ENCODE results near the gene MIXL1. TPM values are rescaled to one million over a fixed set of nuclear protein-coding genes. Genes with fewer than 3 reads are reported as not detected.

MIXL1 gene
- total and polyA plus RNA-seq, 2 donors = 0.05 TPM; not detected in 1

DNA sequence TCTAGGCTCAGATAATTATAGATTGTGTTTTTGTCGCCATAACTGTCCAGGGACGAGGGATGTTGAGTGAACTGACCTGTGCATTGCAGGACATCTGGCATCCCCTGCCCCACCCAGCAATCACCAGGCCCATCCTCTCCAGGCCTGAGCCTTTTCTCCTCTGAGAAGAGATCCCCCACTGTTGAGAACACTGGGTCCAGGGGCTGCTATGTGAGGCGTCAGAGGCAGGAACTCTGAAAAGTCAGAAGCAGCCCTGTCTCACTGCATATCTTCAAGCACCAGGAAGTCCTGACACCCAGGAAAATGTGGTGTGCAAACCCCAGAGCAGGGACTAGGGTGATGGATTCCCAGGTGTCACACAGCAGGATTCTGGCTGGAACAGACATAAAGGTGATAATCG, 19.8 kb upstream of the MIXL1 start:
- DNase-seq (ENCODE audit: extremely low spot score) = no peak
- no peak overlapping the region for H3K27ac ChIP-seq (ENCODE audit: low read depth)
- WGBS = 81% methylated on average over 4 of the region's 4 CpGs

GRCh38 chr1:226204198-226204597, 19.3 kb upstream of the MIXL1 start:
- Histone ChIP-seq H3K4me1 (ENCODE audit: insufficient read depth) (no peaks in the 10 kb centered on the region), H3K36me3 (ENCODE audit: insufficient read depth) (no peaks in the 10 kb centered on the region), H3K4me3 (ENCODE audit: low read depth, low read length) (no peak overlapping the region), H3K27ac (ENCODE audit: low read depth) (no peak overlapping the region)
- DNase-seq (ENCODE audit: extremely low spot score) = no peak

More for the DNA sequence above, 19.8 kb upstream of the MIXL1 start:
- no peaks in the 10 kb centered on the region for H3K4me1 ChIP-seq (ENCODE audit: insufficient read depth)
- H3K4me3 ChIP-seq (ENCODE audit: low read depth, low read length) = no peak overlapping the region
- H3K36me3 ChIP-seq (ENCODE audit: insufficient read depth) = no peaks in the 10 kb centered on the region

DNA sequence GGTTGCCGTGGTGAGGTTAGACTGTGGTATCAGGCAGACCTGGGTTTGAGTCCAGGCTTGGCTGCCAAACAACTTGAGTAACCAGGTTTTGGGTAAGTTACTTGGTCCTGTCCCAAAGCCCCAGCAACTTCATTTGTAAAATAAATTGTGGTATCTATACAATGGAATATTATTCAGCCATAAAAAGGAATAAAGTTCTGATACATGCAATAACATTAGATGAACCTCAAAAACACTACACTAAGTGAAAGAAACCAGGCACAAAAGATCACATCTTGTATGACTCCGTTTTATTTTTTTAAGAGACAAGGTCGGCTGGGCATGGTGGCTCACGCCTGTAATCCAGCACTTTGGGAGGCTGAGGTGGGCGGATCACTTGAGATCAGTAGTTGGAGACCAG, 16.4 kb upstream of the MIXL1 start:
- no peaks in the 10 kb centered on the region for H3K36me3 ChIP-seq (ENCODE audit: insufficient read depth)
- H3K27ac ChIP-seq (ENCODE audit: low read depth) = no peak overlapping the region
- DNase-seq (ENCODE audit: extremely low spot score) = no peak
- no peak overlapping the region for H3K4me3 ChIP-seq (ENCODE audit: low read depth, low read length)
- 84% methylated on average over 5 of the region's 5 CpGs for WGBS
- H3K4me1 ChIP-seq (ENCODE audit: insufficient read depth) = no peaks in the 10 kb centered on the region

DNA sequence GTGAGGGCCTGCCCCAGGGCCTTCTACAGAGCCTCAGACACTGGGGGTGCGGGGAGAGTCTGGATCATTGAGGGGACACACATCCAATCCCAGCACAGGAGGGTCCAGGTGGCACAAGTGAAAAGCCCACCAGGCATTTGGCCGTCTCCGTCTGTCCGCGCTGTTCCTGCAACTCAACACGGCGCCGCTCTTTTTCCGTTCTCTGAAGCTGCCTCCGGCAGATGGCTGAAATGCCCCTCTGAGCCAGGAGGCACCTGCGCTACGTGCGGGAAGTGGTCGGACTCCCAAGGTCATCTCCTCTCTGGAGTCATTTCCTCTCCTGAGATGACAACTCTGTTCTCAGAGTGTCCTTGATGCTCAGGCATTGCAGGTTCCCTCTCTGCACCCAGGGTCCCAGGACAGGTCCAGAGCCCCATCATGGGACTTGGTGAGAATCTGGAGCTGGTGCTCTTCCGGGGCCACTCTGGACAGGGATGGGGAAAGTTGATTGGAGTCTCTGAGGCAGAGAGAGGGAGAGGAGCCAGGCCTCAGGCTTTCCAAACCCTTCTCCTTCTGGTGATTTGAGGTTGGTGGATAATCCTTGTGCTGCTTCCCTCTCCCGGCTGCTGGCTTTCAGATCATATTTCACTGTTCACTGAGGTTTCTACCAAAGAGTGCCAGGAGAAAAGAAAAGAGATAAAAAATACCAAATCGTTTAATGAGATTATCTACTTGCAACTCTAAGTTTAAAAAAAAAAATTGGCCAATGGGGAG, 14.0 kb upstream of the MIXL1 start:
- Histone ChIP-seq H3K36me3 (ENCODE audit: insufficient read depth) (no peaks in the 10 kb centered on the region), H3K4me1 (ENCODE audit: insufficient read depth) (no peaks in the 10 kb centered on the region), H3K27ac (ENCODE audit: low read depth) (no peak overlapping the region), H3K4me3 (ENCODE audit: low read depth, low read length) (no peak overlapping the region)
- no peak for DNase-seq (ENCODE audit: extremely low spot score)
- WGBS = 79% methylated on average over 17 of the region's 17 CpGs

GRCh38 chr1:226210571-226211176, 12.8 kb upstream of the MIXL1 start:
- DNase-seq (ENCODE audit: extremely low spot score) = no peak
- 67% methylated on average over 7 of the region's 7 CpGs for WGBS
- Histone ChIP-seq H3K27ac (ENCODE audit: low read depth) (no peak overlapping the region), H3K4me1 (ENCODE audit: insufficient read depth) (no peaks in the 10 kb centered on the region), H3K4me3 (ENCODE audit: low read depth, low read length) (no peak overlapping the region), H3K36me3 (ENCODE audit: insufficient read depth) (no peaks in the 10 kb centered on the region)

DNA sequence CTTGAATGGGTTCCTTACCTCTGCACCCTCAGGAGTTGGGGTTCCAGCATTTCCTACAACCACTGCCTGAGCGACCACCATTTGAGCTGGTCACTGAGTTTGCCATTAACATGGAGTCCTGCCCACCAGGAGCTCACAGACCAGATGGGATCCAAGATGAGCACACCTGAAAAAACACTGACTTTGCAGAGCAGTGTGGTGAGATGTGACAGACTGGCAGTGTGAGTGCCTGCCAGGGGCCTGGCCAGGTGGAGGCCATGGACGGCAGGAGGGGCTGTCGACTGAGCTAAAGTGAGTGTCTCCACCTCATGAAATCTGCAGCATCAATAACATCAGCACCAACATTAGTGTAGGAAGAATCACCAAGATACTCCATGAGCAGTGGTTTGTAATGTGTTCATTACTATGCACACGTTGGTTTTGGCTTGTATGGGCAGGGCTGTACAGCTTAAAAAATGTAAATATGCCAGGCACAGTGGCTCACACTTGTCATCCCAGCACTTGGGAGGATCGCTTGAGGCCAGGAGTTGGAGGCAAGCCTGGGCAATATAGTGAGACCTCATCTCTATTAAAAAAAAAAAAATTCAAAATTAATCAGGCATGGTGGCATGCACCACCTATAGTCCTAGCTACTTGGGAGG, 12.2 kb upstream of the MIXL1 start:
- 67% methylated on average over 5 of the region's 5 CpGs for WGBS
- Histone ChIP-seq H3K36me3 (ENCODE audit: insufficient read depth) (no peaks in the 10 kb centered on the region), H3K4me1 (ENCODE audit: insufficient read depth) (no peaks in the 10 kb centered on the region), H3K4me3 (ENCODE audit: low read depth, low read length) (no peak overlapping the region), H3K27ac (ENCODE audit: low read depth) (no peak overlapping the region)
- DNase-seq (ENCODE audit: extremely low spot score) = no peak

DNA sequence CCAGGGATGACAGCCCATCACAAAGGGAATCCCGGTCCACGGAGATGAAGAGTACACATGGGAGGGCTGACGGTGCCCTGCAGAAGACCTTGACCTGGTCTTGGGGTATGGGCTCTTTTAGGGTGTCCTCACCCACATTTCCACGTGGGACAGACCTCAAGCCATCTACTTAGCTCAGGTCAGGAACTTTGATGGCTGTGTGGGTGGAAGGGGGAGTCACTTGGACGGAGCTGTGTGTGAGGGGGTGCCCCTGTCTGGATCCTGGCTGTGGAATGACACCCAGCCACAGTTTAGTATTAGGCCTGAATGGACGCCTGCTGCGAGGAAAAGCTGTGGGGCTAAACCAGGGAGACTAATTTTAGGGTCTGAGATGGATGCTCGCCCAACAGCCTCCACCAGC, 10.9 kb upstream of the MIXL1 start:
- Histone ChIP-seq H3K4me3 (ENCODE audit: low read depth, low read length) (no peak overlapping the region), H3K4me1 (ENCODE audit: insufficient read depth) (no peaks in the 10 kb centered on the region), H3K27ac (ENCODE audit: low read depth) (no peak overlapping the region), H3K36me3 (ENCODE audit: insufficient read depth) (no peaks in the 10 kb centered on the region)
- 92% methylated on average over 8 of the region's 8 CpGs for WGBS
- DNase-seq (ENCODE audit: extremely low spot score) = no peak

GRCh38 chr1:226215239-226215638, 8.2 kb upstream of the MIXL1 start:
- WGBS = 69% methylated on average over 5 of the region's 5 CpGs
- Histone ChIP-seq H3K27ac (ENCODE audit: low read depth) (no peak overlapping the region), H3K4me3 (ENCODE audit: low read depth, low read length) (no peak overlapping the region), H3K36me3 (ENCODE audit: insufficient read depth) (no peaks in the 10 kb centered on the region), H3K4me1 (ENCODE audit: insufficient read depth) (no peaks in the 10 kb centered on the region)
- no peak for DNase-seq (ENCODE audit: extremely low spot score)

GRCh38 chr1:226216056-226216455, 7.4 kb upstream of the MIXL1 start:
- Histone ChIP-seq H3K4me1 (ENCODE audit: insufficient read depth) (no peaks in the 10 kb centered on the region), H3K4me3 (ENCODE audit: low read depth, low read length) (no peak overlapping the region), H3K27ac (ENCODE audit: low read depth) (no peak overlapping the region), H3K36me3 (ENCODE audit: insufficient read depth) (no peaks in the 10 kb centered on the region)
- no peak for DNase-seq (ENCODE audit: extremely low spot score)
- WGBS = 46% methylated on average over 5 of the region's 5 CpGs

DNA sequence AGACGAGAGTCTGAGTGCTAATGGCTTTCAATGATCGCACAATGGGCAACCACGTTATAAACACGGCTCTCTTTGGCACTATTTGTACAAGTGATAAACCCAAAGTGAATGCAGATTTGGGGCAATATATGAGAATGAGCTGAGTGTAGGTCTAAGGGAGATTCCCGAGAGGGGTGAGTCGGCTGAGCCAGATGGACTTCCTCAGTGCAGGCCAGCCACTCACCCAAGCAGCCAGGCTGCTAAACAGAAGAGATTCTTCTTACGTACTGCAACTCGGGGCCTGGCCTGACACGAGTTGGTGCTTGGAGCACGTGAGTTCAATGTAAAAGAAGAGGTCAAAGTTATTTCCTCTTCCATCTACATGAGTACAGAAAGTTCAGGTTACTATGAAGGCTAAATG, 6.2 kb upstream of the MIXL1 start:
- Histone ChIP-seq H3K4me3 (ENCODE audit: low read depth, low read length) (no peak overlapping the region), H3K4me1 (ENCODE audit: insufficient read depth) (no peaks in the 10 kb centered on the region), H3K27ac (ENCODE audit: low read depth) (no peak overlapping the region), H3K36me3 (ENCODE audit: insufficient read depth) (no peaks in the 10 kb centered on the region)
- 70% methylated on average over 10 of the region's 10 CpGs for WGBS
- DNase-seq (ENCODE audit: extremely low spot score) = no peak

GRCh38 chr1:226220473-226221189, 2.8 kb upstream of the MIXL1 start:
- DNase-seq (ENCODE audit: extremely low spot score) = no peak
- 62% methylated on average over 11 of the region's 11 CpGs for WGBS
- no peaks in the 10 kb centered on the region for H3K36me3 ChIP-seq (ENCODE audit: insufficient read depth)
- H3K4me1 ChIP-seq (ENCODE audit: insufficient read depth) = no peaks in the 10 kb centered on the region
- H3K27ac ChIP-seq (ENCODE audit: low read depth) = no peak overlapping the region
- no peak overlapping the region for H3K4me3 ChIP-seq (ENCODE audit: low read depth, low read length)

- H3K36me3 ChIP-seq (ENCODE audit: insufficient read depth) = no peaks in the 10 kb centered on the region
- no peak overlapping the region for H3K4me3 ChIP-seq (ENCODE audit: low read depth, low read length)
- DNase-seq (ENCODE audit: extremely low spot score) = no peak
- H3K4me1 ChIP-seq (ENCODE audit: insufficient read depth) = no peaks in the 10 kb centered on the region
- no peak overlapping the region for H3K27ac ChIP-seq (ENCODE audit: low read depth)
- 94% methylated on average over 10 of the region's 10 CpGs for WGBS
These were observed 778 bp upstream of the MIXL1 start for GRCh38 chr1:226222686-226223085.

DNA sequence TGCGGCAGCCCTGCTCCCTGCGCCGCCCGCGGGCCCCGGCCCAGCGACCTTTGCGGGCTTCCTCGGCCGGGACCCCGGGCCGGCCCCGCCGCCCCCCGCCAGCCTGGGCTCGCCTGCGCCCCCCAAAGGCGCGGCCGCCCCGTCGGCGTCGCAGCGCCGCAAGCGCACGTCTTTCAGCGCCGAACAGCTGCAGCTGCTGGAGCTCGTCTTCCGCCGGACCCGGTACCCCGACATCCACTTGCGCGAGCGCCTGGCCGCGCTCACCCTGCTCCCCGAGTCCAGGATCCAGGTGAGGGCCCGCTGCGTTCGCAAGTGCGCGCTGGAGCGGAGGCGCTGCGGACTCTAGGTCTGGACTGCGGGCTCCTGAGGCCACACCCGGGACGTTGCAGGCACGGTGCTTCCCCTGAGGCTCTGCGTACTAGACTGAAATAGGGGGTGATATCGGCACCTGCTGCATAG, 351 bp downstream of the MIXL1 start:
- Histone ChIP-seq H3K27ac (ENCODE audit: low read depth) (no peak overlapping the region), H3K4me1 (ENCODE audit: insufficient read depth) (no peaks in the 10 kb centered on the region), H3K4me3 (ENCODE audit: low read depth, low read length) (peak overlapping the region; percentile 55), H3K36me3 (ENCODE audit: insufficient read depth) (no peaks in the 10 kb centered on the region)
- WGBS = under 1% methylated on average over 55 of the region's 55 CpGs
- DNase-seq (ENCODE audit: extremely low spot score) = no peak

Data from urinary bladder (tissue), 4 donors.